Non-pigmented ciliary epithelial cell (primary cell): ENCODE data around the gene EMILIN2.

Experiments
- DNase-seq: peaks from one replicate; pipeline ENCODE4 v3.0.0-alpha.2; 2010; ENCODE audit warnings: low read depth

The EMILIN2 gene

GRCh38 chr18:2956056-2956455, 109.2 kb downstream of the EMILIN2 start:
- DNase-seq: no peak

- no peak for DNase-seq
These were observed 112.1 kb downstream of the EMILIN2 start for GRCh38 chr18:2958819-2959298.

GRCh38 chr18:2959341-2959740, 112.5 kb downstream of the EMILIN2 start:
- DNase-seq: no peak

GRCh38 chr18:2960983-2961696, 114.3 kb downstream of the EMILIN2 start:
- DNase-seq: no peak

GRCh38 chr18:2961821-2962220, 115.0 kb downstream of the EMILIN2 start:
- DNase-seq: no peak

GRCh38 chr18:2963048-2963447, 116.2 kb downstream of the EMILIN2 start:
- no peak for DNase-seq

- DNase-seq: no peak
These were observed 117.7 kb downstream of the EMILIN2 start for GRCh38 chr18:2964361-2965010.
